Neuronal stem cell (in vitro differentiated cells): ENCODE results near the gene KRT79.
A peak's percentile ranks its signal among the peaks of the same experiment; 100 is the strongest.

Source experiments
- DNase-seq: peaks from one replicate; pipeline ENCODE4 v3.0.0-alpha.2; 2013; ENCODE audit warnings: low spot score
- H2AFZ ChIP-seq: one replicate; pipeline ENCODE4 v1.6.1; 2013; ENCODE audit warnings: mild to moderate bottlenecking, low read length, inconsistent platforms
- H2AK5ac ChIP-seq: 2 replicates; pipeline ENCODE4 v1.6.1; 2013; ENCODE audit warnings: low read depth, mild to moderate bottlenecking, inconsistent platforms, low read length, moderate library complexity, mixed read lengths
- H2BK120ac ChIP-seq: 2 replicates; pipeline ENCODE4 v1.6.1; 2013; ENCODE audit warnings: low read depth, mild to moderate bottlenecking, inconsistent platforms, low read length, moderate library complexity, mixed read lengths
- H2BK12ac ChIP-seq: one replicate; pipeline ENCODE4 v1.6.1; 2013; ENCODE audit warnings: low read length, inconsistent platforms
- H2BK15ac ChIP-seq: 2 replicates; pipeline ENCODE4 v1.6.1; 2013; ENCODE audit warnings: mild to moderate bottlenecking, low read length, inconsistent platforms, mixed read lengths
- H2BK5ac ChIP-seq: one replicate; pipeline ENCODE4 v1.6.1; 2013; ENCODE audit warnings: inconsistent platforms, mild to moderate bottlenecking, low read length, moderate library complexity
- H3K14ac ChIP-seq: one replicate; pipeline ENCODE4 v1.6.1; 2013; ENCODE audit warnings: low read length, inconsistent platforms
- H3K18ac ChIP-seq: 2 replicates; pipeline ENCODE4 v1.6.1; 2013; ENCODE audit warnings: low read length, inconsistent platforms
- H3K23ac ChIP-seq: 2 replicates; pipeline ENCODE4 v1.6.1; 2013; ENCODE audit warnings: low read depth, mild to moderate bottlenecking, mixed read lengths, low read length, inconsistent platforms; ENCODE audit not compliant: poor library complexity
- H3K27ac ChIP-seq: replicated peaks from 3 replicates; pipeline ENCODE4 v1.5.1; 2013; ENCODE audit warnings: low read length, inconsistent platforms
- H3K27me3 ChIP-seq, 3 experiments: 2 replicates each; pipeline ENCODE4 v1.6.1; 2013; ENCODE audit warnings: low read length in 3 of 3, mild to moderate bottlenecking in 2 of 3, inconsistent platforms in 1 of 3, low read depth in 1 of 3, mixed read lengths in 1 of 3, moderate library complexity in 1 of 3; ENCODE audit not compliant: control insufficient read depth in 3 of 3, insufficient read depth in 3 of 3
- H3K36me3 ChIP-seq, 2 donors: replicated peaks in 1 of 2; 2 replicates each; pipeline ENCODE4 v1.6.1; 2013; ENCODE audit warnings: low read length in 2 of 2; ENCODE audit not compliant: control insufficient read depth in 2 of 2, insufficient read depth in 2 of 2
- H3K4ac ChIP-seq: 2 replicates; pipeline ENCODE4 v1.6.1; 2013; ENCODE audit warnings: inconsistent platforms, mild to moderate bottlenecking, low read length, moderate library complexity
- H3K4me1 ChIP-seq, 2 donors: 1 replicate in 1 of 2; 2 replicates in 1 of 2; pipeline ENCODE4 v1.6.1; 2013; ENCODE audit warnings: low read length in 2 of 2, low read depth in 1 of 2; ENCODE audit not compliant: control insufficient read depth in 2 of 2, insufficient read depth in 1 of 2
- H3K4me2 ChIP-seq: one replicate; pipeline ENCODE4 v1.6.1; 2013; ENCODE audit warnings: mild to moderate bottlenecking, low read length, inconsistent platforms; ENCODE audit not compliant: insufficient read depth, poor library complexity, severe bottlenecking
- H3K4me3 ChIP-seq, 2 donors: 2 replicates each; pipeline ENCODE4 v1.5.1; 2013; ENCODE audit warnings: low read length in 2 of 2, mild to moderate bottlenecking in 2 of 2, inconsistent platforms in 1 of 2, moderate library complexity in 1 of 2
- H3K79me1 ChIP-seq: one replicate; pipeline ENCODE4 v1.6.1; 2013; ENCODE audit warnings: low read depth, mild to moderate bottlenecking, inconsistent platforms, low read length, moderate library complexity
- H3K9ac ChIP-seq: one replicate; pipeline ENCODE4 v1.6.1; 2013; ENCODE audit warnings: mild to moderate bottlenecking, low read depth, low read length, inconsistent platforms; ENCODE audit not compliant: poor library complexity
- H3K9me3 ChIP-seq, 2 donors: replicated peaks in 1 of 2; 2 replicates each; pipeline versions ENCODE3 to v1.6.1; 2013; ENCODE audit warnings: low read length in 2 of 2, mild to moderate bottlenecking in 2 of 2, inconsistent platforms in 1 of 2, low read depth in 1 of 2, mixed read lengths in 1 of 2, moderate library complexity in 1 of 2; ENCODE audit not compliant: control insufficient read depth in 2 of 2, insufficient read depth in 1 of 2
- H4K8ac ChIP-seq: one replicate; pipeline ENCODE4 v1.6.1; 2013; ENCODE audit warnings: low read depth, mild to moderate bottlenecking, inconsistent platforms, low read length, moderate library complexity
- H4K91ac ChIP-seq: one replicate; pipeline ENCODE4 v1.6.1; 2013; ENCODE audit warnings: low read length, low read depth, mild to moderate bottlenecking, inconsistent platforms; ENCODE audit not compliant: poor library complexity
- WGBS, 2 donors: extraction: QIAGEN DNeasy Blood & Tissue Kit; methylation state at CpG; one replicate each; pipeline ENCODE4 v1.1.7; 2013; ENCODE audit warnings: missing lambda C conversion rate in 2 of 2, mixed read lengths in 1 of 2; ENCODE audit not compliant: insufficient read length in 2 of 2, insufficient replicate concordance in 1 of 2; ENCODE audit errors: extremely low coverage in 2 of 2; 5-methylcytosine and 5-hydroxymethylcytosine counted together

Gene KRT79

DNA sequence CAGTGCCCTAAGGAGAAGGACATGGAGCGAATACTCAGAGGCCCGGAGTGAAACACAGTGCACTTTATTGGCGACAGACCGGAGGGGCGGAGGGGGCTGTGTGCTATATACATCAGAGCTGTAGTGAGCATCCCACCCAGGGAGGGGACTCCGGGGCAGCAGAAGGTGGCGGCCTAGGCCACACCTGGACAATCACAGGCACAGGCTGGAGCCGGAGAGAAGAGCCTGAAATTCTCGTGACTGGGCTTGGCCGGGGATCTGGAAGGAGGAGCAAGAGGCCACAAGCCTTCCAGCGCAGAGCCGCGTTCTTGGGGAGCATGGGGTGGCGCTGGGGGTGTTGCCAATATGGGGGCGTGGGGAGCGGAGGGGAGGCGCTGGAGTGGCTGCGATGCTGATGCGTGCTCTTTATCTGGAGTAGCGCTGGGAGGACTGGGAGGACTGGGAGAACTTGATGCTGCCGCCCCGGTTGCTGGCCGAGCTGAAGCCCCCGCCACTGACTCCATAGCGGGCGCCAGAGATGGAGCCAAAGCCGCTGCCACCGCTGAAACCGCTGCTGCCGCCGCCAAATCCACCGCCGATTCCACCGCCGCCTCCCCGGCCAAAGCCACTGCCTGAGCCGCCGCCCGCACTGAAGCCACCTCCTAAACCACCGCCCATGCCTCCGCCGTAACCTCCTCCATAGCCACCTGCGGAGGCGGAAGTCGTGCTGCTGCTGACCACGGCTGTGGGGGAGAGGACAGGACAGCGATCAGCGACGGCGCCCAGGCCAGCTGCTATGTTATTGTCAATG is 44.3 kb downstream of the KRT79 start:
- no peaks in the 10 kb centered on the region for H3K4me1 ChIP-seq
- H3K18ac ChIP-seq, result peak overlapping the region; percentile 73
- peak overlapping the region; percentile 38 for H2BK120ac ChIP-seq
- no peak overlapping the region for H3K14ac ChIP-seq
- WGBS, 2 donors, result no CpG with 5 or more reads among the region's 50 CpGs
- no peak overlapping the region for H2AK5ac ChIP-seq
- H2BK5ac ChIP-seq, result no peak overlapping the region
- H3K79me1 ChIP-seq, result no peaks in the 10 kb centered on the region
- no peak overlapping the region for H3K4ac ChIP-seq
- H2BK12ac ChIP-seq, result no peak overlapping the region
- no peak overlapping the region for H2BK15ac ChIP-seq
- H3K27me3 ChIP-seq, result no peaks in the 10 kb centered on the region
- no peak overlapping the region for H4K91ac ChIP-seq
- no peak overlapping the region for H2AFZ ChIP-seq
- DNase-seq, result no peak
- H3K9ac ChIP-seq, result no peak overlapping the region
- no peaks in the 10 kb centered on the region for H3K36me3 ChIP-seq
- H4K8ac ChIP-seq, result no peak overlapping the region
- no peak overlapping the region for H3K27ac ChIP-seq
- H3K9me3 ChIP-seq, result no peaks in the 10 kb centered on the region
- H3K4me3 ChIP-seq, result no peak overlapping the region
- no peak overlapping the region for H3K4me2 ChIP-seq
- peak overlapping the region; percentile 69 for H3K23ac ChIP-seq

- H2AFZ ChIP-seq, result no peak overlapping the region
- no peak overlapping the region for H2AK5ac ChIP-seq
- H3K9me3 ChIP-seq, result no peaks in the 10 kb centered on the region
- H2BK120ac ChIP-seq, result no peak overlapping the region
- H2BK5ac ChIP-seq, result no peak overlapping the region
- H3K4me1 ChIP-seq, result no peaks in the 10 kb centered on the region
- H3K79me1 ChIP-seq, result no peaks in the 10 kb centered on the region
- H3K36me3 ChIP-seq, result no peaks in the 10 kb centered on the region
- no peak overlapping the region for H3K4me3 ChIP-seq
- H3K18ac ChIP-seq, result peak overlapping the region; percentile 59
- H2BK15ac ChIP-seq, result no peak overlapping the region
- no peak overlapping the region for H4K8ac ChIP-seq
- no peak overlapping the region for H3K4ac ChIP-seq
- H3K23ac ChIP-seq, result peak overlapping the region; percentile 0
- WGBS, 2 donors, result no CpG with 5 or more reads among the region's 11 CpGs
- no peak overlapping the region for H3K4me2 ChIP-seq
- H3K14ac ChIP-seq, result no peak overlapping the region
- no peak overlapping the region for H4K91ac ChIP-seq
- H2BK12ac ChIP-seq, result no peak overlapping the region
- DNase-seq, result no peak
- no peak overlapping the region for H3K9ac ChIP-seq
- no peak overlapping the region for H3K27ac ChIP-seq
- no peaks in the 10 kb centered on the region for H3K27me3 ChIP-seq
Measured at GRCh38 chr12:52788876-52789636, 45.1 kb downstream of the KRT79 start.

- no peaks in the 10 kb centered on the region for H3K36me3 ChIP-seq
- no peak overlapping the region for H2BK12ac ChIP-seq
- WGBS, 2 donors, result no CpG with 5 or more reads among the region's 6 CpGs
- H4K8ac ChIP-seq, result no peak overlapping the region
- H3K9ac ChIP-seq, result no peak overlapping the region
- no peak overlapping the region for H3K14ac ChIP-seq
- H2BK120ac ChIP-seq, result no peak overlapping the region
- no peak overlapping the region for H3K27ac ChIP-seq
- no peak overlapping the region for H3K18ac ChIP-seq
- no peak overlapping the region for H2AFZ ChIP-seq
- no peak overlapping the region for H2BK5ac ChIP-seq
- no peak overlapping the region for H4K91ac ChIP-seq
- H3K9me3 ChIP-seq, result no peaks in the 10 kb centered on the region
- H2BK15ac ChIP-seq, result no peak overlapping the region
- H3K23ac ChIP-seq, result no peak overlapping the region
- no peaks in the 10 kb centered on the region for H3K27me3 ChIP-seq
- no peak for DNase-seq
- H3K4me1 ChIP-seq, result no peaks in the 10 kb centered on the region
- H2AK5ac ChIP-seq, result no peak overlapping the region
- H3K4me3 ChIP-seq, result no peak overlapping the region
- H3K4me2 ChIP-seq, result no peak overlapping the region
- H3K79me1 ChIP-seq, result no peaks in the 10 kb centered on the region
- H3K4ac ChIP-seq, result no peak overlapping the region
Measured at GRCh38 chr12:52788192-52788875, 45.8 kb downstream of the KRT79 start.
